OCI-LY3 (cell line): ENCODE results near the gene PROM1.

Experiments used
- CTCF ChIP-seq: fragments of 200-600, 300-600 bp; sonication (generic); IDR thresholded peaks from 2 replicates; pipeline ENCODE4 v1.5.1; 2014; ENCODE audit warnings: antibody characterized with exemption, low read length, low read depth
- EZH2phosphoT487 ChIP-seq: fragments of 200-600 bp; shearing (Covaris generic); IDR thresholded peaks from 2 replicates; pipeline ENCODE4 v1.6.1; 2018; ENCODE audit warnings: antibody characterized with exemption, mixed run types, low read depth

GRCh38 chr4:16124232-16124631, 40.4 kb upstream of the PROM1 start:
- TF ChIP-seq CTCF (no peak), EZH2phosphoT487 (no peak)
